DND-41 (cell line): ENCODE measurements around the gene PGF.
A peak's percentile ranks its signal among the peaks of the same experiment; 100 is the strongest.

ENCODE experiments used
- ATAC-seq: fragments of 200-7000 bp; cut with Tn5 transposase; 3 replicates; pipeline ENCODE4 v1.9.1; 2021; ENCODE audit warnings: low read depth; ENCODE audit not compliant: insufficient read depth
- DNase-seq: peaks from one replicate; pipeline ENCODE4 v3.0.0-alpha.2; 2020
- H2AFZ ChIP-seq: 2 replicates; pipeline ENCODE4 v1.6.0; 2012; ENCODE audit warnings: low read depth, low read length
- H3K27ac ChIP-seq: 2 replicates; pipeline ENCODE4 v1.5.1; 2012; ENCODE audit warnings: low read length, inconsistent platforms
- H3K27me3 ChIP-seq: fragments of 200-600 bp; sonication (generic); 2 replicates; pipeline ENCODE4 v1.6.0; 2012; ENCODE audit warnings: low read length, mild to moderate bottlenecking, inconsistent platforms; ENCODE audit not compliant: insufficient read depth, poor library complexity
- H3K36me3 ChIP-seq: 2 replicates; pipeline ENCODE4 v1.5.1; 2012; ENCODE audit warnings: low read length, inconsistent platforms; ENCODE audit not compliant: insufficient read depth
- H3K4me1 ChIP-seq: 2 replicates; pipeline ENCODE4 v1.5.1; 2012; ENCODE audit warnings: mild to moderate bottlenecking, low read length; ENCODE audit not compliant: insufficient read depth
- H3K4me2 ChIP-seq: 2 replicates; pipeline ENCODE4 v1.6.0; 2012; ENCODE audit warnings: mild to moderate bottlenecking, moderate library complexity, low read length, inconsistent platforms; ENCODE audit not compliant: insufficient read depth
- H3K4me3 ChIP-seq, 2 experiments: fragments of 200-600 bp in 1 of 2; shearing (Covaris generic) in 1 of 2; 2 replicates each; pipeline ENCODE4 v1.5.1; 2012 to 2016; ENCODE audit warnings: inconsistent platforms in 2 of 2, low read length in 2 of 2, mild to moderate bottlenecking in 2 of 2, low read depth in 1 of 2, moderate library complexity in 1 of 2
- H3K79me2 ChIP-seq: 2 replicates; pipeline ENCODE4 v1.6.0; 2012; ENCODE audit warnings: low read length, inconsistent platforms; ENCODE audit not compliant: insufficient read depth
- H3K9ac ChIP-seq: 2 replicates; pipeline ENCODE4 v1.6.0; 2012; ENCODE audit warnings: low read depth, mild to moderate bottlenecking, inconsistent platforms, low read length, moderate library complexity
- H3K9me3 ChIP-seq: 2 replicates; pipeline ENCODE4 v1.5.1; 2012; ENCODE audit warnings: low read length, moderate library complexity, mild to moderate bottlenecking, inconsistent platforms; ENCODE audit not compliant: insufficient read depth, severe bottlenecking
- H4K20me1 ChIP-seq: 2 replicates; pipeline ENCODE4 v1.6.0; 2012; ENCODE audit warnings: low read length; ENCODE audit not compliant: insufficient read depth
- EZH2 ChIP-seq: IDR thresholded peaks from 3 replicates; pipeline ENCODE4 v1.6.1; 2012; ENCODE audit warnings: borderline replicate concordance, low read depth, mild to moderate bottlenecking, moderate library complexity, low read length, inconsistent platforms; ENCODE audit not compliant: severe bottlenecking
- TF ChIP-seq, protein P1 (sequence below): IDR thresholded peaks from 2 replicates; pipeline ENCODE4 v1.5.1; 2012; ENCODE audit warnings: borderline replicate concordance, low read length, moderate library complexity, mild to moderate bottlenecking; ENCODE audit not compliant: poor library complexity, severe bottlenecking; ENCODE audit errors: extremely low read depth

PGF gene

DNA sequence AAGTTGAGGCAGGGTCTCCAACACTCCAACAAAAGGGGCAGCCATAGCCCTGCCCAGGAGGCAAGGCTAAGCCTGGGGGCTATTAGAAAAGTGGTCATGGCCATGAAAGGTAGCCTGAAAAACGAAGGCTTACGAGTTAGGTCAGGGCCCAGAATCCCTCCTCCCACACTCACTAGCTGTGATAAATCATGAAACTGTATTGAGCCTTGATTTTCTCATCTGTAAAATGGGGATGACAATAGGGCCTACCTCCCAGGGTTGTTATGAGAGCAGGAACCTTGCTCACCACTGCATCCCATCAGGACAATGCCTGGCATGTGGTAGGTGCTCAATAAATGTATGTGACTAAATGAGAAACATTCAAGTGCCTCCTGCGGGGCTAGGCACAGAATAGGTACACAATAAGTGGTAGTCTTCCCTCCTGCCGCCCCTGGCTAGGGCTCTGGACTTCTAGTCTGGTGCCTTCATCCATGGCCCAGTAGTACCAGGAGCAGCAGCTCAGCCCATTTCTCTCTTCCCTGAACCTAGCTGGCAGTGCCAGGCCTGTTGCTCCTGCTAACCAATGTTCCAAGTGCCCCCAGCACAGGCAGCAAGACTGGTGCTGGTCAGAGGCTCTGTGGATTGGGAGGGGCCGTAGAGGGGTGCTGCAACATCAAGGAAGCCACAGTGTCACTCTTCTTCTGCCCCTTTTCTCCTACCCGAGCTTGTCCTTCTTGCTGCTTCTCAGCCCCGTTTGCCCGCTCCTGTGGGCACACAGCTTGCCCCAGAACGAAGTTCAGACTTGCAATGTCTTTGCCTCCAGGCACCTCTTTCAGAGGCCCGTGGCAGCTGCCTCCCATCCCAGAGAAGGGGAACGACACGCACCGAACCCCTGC is 7.8 kb downstream of the PGF start:
- no peak for ATAC-seq
- Histone ChIP-seq H3K9ac (no peak overlapping the region), H2AFZ (no peak overlapping the region)

DNA sequence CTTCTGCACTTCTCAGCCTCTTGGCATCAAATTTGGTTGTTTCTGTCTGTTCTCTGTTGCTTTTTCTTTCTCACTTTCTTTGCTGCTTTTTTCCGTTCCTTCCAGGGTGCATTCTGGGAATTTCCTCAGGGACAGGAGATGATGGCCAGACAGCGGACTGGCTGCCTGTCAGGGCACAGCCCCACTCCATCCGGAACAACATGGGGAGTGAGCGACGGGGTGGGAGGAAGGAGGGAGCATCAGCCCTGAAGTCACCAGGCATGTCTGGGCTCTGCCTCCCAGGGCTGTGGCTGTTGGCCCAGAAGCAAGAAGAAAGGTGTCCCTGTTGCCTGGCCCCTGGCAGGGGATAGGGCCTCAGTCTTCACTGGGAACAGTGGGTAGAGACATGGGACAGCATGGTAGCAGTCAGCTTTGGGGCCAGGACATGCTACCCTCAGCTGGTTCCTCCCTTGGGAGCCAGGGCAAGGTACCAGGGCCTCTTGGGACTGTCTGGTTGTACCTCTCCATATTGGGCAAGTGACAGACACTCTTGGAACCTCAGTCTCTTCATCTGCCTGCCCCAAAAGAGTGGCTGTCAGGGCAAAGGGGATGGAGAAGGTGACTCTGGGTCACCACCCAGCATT is 8.6 kb downstream of the PGF start:
- TF ChIP-seq, protein P1, sequence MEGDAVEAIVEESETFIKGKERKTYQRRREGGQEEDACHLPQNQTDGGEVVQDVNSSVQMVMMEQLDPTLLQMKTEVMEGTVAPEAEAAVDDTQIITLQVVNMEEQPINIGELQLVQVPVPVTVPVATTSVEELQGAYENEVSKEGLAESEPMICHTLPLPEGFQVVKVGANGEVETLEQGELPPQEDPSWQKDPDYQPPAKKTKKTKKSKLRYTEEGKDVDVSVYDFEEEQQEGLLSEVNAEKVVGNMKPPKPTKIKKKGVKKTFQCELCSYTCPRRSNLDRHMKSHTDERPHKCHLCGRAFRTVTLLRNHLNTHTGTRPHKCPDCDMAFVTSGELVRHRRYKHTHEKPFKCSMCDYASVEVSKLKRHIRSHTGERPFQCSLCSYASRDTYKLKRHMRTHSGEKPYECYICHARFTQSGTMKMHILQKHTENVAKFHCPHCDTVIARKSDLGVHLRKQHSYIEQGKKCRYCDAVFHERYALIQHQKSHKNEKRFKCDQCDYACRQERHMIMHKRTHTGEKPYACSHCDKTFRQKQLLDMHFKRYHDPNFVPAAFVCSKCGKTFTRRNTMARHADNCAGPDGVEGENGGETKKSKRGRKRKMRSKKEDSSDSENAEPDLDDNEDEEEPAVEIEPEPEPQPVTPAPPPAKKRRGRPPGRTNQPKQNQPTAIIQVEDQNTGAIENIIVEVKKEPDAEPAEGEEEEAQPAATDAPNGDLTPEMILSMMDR: no peak
- TF ChIP-seq EZH2: no peak
- Histone ChIP-seq H3K79me2 (no peaks in the 10 kb centered on the region), H3K27ac (no peak overlapping the region), H3K9me3 (no peaks in the 10 kb centered on the region), H4K20me1 (no peaks in the 10 kb centered on the region), H2AFZ (peak overlapping the region; percentile 11; the same call in 1 of the 2 replicates), H3K4me2 (no peak overlapping the region), H3K36me3 (no peaks in the 10 kb centered on the region), H3K9ac (no peak overlapping the region), H3K4me3 (no peak overlapping the region), H3K4me1 (no peaks in the 10 kb centered on the region), H3K27me3 (no peaks in the 10 kb centered on the region)
- no peak for DNase-seq
- no peak for ATAC-seq

More for the DNA sequence above, 7.8 kb downstream of the PGF start:
- Histone ChIP-seq H3K4me2 (no peak overlapping the region), H3K36me3 (no peaks in the 10 kb centered on the region), H3K27ac (no peak overlapping the region), H3K79me2 (no peaks in the 10 kb centered on the region), H3K9me3 (no peaks in the 10 kb centered on the region), H3K4me1 (no peaks in the 10 kb centered on the region), H3K27me3 (no peaks in the 10 kb centered on the region), H3K4me3 (no peak overlapping the region), H4K20me1 (no peaks in the 10 kb centered on the region)
- DNase-seq: no peak
- TF ChIP-seq, protein P1: no peak
- TF ChIP-seq EZH2: no peak

DNA sequence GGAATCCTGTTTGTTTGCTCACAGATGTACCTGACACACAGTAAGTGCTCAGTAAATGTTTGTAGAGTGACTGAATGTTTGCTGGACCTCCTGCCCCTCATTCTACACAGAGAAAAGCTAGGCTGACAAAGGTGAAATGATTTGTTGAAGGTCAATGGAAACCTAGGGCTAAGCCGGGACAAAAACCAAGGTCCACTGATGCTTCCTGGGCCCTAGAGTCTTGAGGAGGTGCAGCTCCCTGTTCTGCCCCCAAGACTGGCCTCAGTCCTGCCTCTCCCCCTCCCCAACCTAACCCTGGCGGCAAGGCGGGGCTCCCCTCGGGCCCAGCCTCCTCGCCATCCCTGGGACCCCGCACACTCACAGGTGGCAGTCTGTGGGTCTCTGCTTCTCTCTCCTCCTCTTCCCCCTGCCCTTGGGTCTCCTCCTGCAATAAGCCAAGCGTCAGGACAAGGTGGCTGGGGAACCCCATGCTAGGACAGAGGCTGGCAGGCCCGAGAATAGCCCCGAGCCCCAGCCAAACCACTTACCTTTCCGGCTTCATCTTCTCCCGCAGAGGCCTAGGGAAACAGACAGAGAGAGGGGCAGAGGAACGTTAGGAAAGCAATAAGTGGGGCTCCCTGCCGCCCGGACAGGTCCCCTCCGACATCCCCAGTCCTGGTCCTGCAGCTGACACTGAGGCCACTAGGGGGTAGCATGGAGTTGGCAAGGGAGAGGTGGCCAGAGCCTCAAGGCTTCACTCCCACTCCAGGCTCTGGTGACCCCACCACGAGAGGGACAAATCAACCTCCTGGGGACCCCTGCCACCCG is 9.3 kb downstream of the PGF start:
- H3K4me3 ChIP-seq: no peak overlapping the region
- no peaks in the 10 kb centered on the region for H3K9me3 ChIP-seq
- no peaks in the 10 kb centered on the region for H3K27me3 ChIP-seq
- no peak overlapping the region for H3K27ac ChIP-seq
- no peaks in the 10 kb centered on the region for H4K20me1 ChIP-seq
- no peak for TF ChIP-seq EZH2
- TF ChIP-seq, protein P1: peak; percentile 94
- H2AFZ ChIP-seq: peak overlapping the region; percentile 11
- DNase-seq (peak; percentile 74), ATAC-seq (peak; percentile 89)
- H3K4me2 ChIP-seq: no peak overlapping the region
- H3K9ac ChIP-seq: no peak overlapping the region
- no peaks in the 10 kb centered on the region for H3K79me2 ChIP-seq
- H3K4me1 ChIP-seq: no peaks in the 10 kb centered on the region
- H3K36me3 ChIP-seq: no peaks in the 10 kb centered on the region
